Measurements from ENCODE around the gene INTS13.

INTS13 gene

GRCh38 chr12:26855337-26855736, 82.4 kb downstream of the INTS13 start:
- TF ChIP-seq CTCF (IDR thresholded peaks at IDR 0.05; ENCODE audit: insufficient read depth, low read length, poor library complexity, severe bottlenecking), result no peak
- no peaks in the 10 kb centered on the region for H3K36me3 ChIP-seq (ENCODE audit: control insufficient read depth, insufficient read depth, low read length)
- DNase-seq (ENCODE audit: extremely low read depth, insufficient read length), result no peak
- H3K27me3 ChIP-seq (replicated peaks; ENCODE audit: control insufficient read depth, insufficient read depth, low read length), result no peaks in the 10 kb centered on the region
- H3K4me3 ChIP-seq (replicated peaks; ENCODE audit: low read depth, low read length), result no peak overlapping the region

All from GM06990 (cell line).